B cell (primary cell): ENCODE data around the gene CBFB. TPM values are rescaled to one million over a fixed set of nuclear protein-coding genes. Genes with fewer than 3 reads are reported as not detected.

Experiments used
- ATAC-seq: fragments of 200-7000 bp; cut with Tn5 transposase; one replicate; pipeline ENCODE4 v1.10.0; 2021; ENCODE audit warnings: low read depth, mild to moderate bottlenecking, moderate number of reproducible peaks, moderate library complexity
- CTCF ChIA-PET: fragments of 350-600 bp; sonication (Branson Sonifier 250); formaldehyde crosslinking; loops from one replicate; lab custom pipeline; 2021; ENCODE audit warnings: antibody characterized with exemption, inconsistent platforms; lab: Charles Lee
- POLR2A ChIA-PET: fragments of 350-600 bp; sonication (Branson Sonifier 250); formaldehyde crosslinking; loops from one replicate; lab custom pipeline; 2021; ENCODE audit warnings: antibody characterized with exemption; lab: Charles Lee
- DNase-seq: peaks from one replicate; pipeline ENCODE4 v3.0.0; 2013
- H2AFZ ChIP-seq: 2 replicates; pipeline ENCODE4 v1.6.1; 2012; ENCODE audit warnings: mild to moderate bottlenecking, low read depth, low read length; ENCODE audit not compliant: insufficient read depth, poor library complexity, severe bottlenecking
- H3K27ac ChIP-seq, 2 donors: 1 replicate in 1 of 2; 2 replicates in 1 of 2; pipeline ENCODE4 v1.5.1; 2012 to 2013; ENCODE audit warnings: low read length in 2 of 2, mild to moderate bottlenecking in 2 of 2, moderate library complexity in 1 of 2
- H3K27me3 ChIP-seq, 4 experiments: fragments of 200-600 bp in 1 of 4; sonication (generic) in 1 of 4; replicated peaks in 1 of 4; 1 replicate in 2 of 4; 2 replicates in 2 of 4; pipeline versions ENCODE4 v1.6.1 to v1.7.0; 2013 to 2016; ENCODE audit warnings: low read length in 3 of 4, mild to moderate bottlenecking in 2 of 4, mixed read lengths in 1 of 4, moderate library complexity in 1 of 4; ENCODE audit not compliant: insufficient read depth in 4 of 4, control insufficient read depth in 3 of 4; ENCODE audit errors: control extremely low read depth in 1 of 4
- H3K36me3 ChIP-seq, 2 experiments: replicated peaks in 1 of 2; 1 replicate in 1 of 2; 2 replicates in 1 of 2; pipeline versions ENCODE4 v1.6.1 to v1.7.1; 2013; ENCODE audit warnings: low read length in 1 of 2; ENCODE audit not compliant: insufficient read depth in 2 of 2, control insufficient read depth in 1 of 2; ENCODE audit errors: control extremely low read depth in 1 of 2, extremely low read depth in 1 of 2
- H3K4me1 ChIP-seq, 2 donors: fragments of 200-600 bp in 1 of 2; sonication (generic) in 1 of 2; 1 replicate in 1 of 2; 2 replicates in 1 of 2; pipeline versions ENCODE4 v1.5.1 to v1.6.1; 2013 to 2017; ENCODE audit warnings: low read length in 2 of 2; ENCODE audit not compliant: control insufficient read depth in 2 of 2, insufficient read depth in 2 of 2
- H3K4me2 ChIP-seq: replicated peaks from 2 replicates; pipeline ENCODE3; 2012; ENCODE audit warnings: mild to moderate bottlenecking, low read depth, low read length; ENCODE audit not compliant: poor library complexity, severe bottlenecking
- H3K4me3 ChIP-seq, 5 experiments: fragments of 200-600 bp in 1 of 5; sonication (generic) in 1 of 5; 1 replicate in 3 of 5; 2 replicates in 2 of 5; pipeline versions ENCODE4 v1.5.1 to v1.7.0; 2011 to 2016; ENCODE audit warnings: low read length in 4 of 5, mild to moderate bottlenecking in 4 of 5, low read depth in 2 of 5, control low read depth in 1 of 5, moderate library complexity in 1 of 5; ENCODE audit not compliant: insufficient read depth in 1 of 5; ENCODE audit errors: control extremely low read depth in 1 of 5, extremely low read depth in 1 of 5
- H3K79me2 ChIP-seq: fragments of 200-600 bp; sonication (generic); one replicate; pipeline ENCODE4 v1.6.0; 2016; ENCODE audit warnings: low read length; ENCODE audit not compliant: control insufficient read depth, insufficient read depth
- H3K9ac ChIP-seq: fragments of 200-600 bp; sonication (generic); 2 replicates; pipeline ENCODE4 v1.6.1; 2017; ENCODE audit warnings: mild to moderate bottlenecking, low read length, moderate library complexity
- H3K9me3 ChIP-seq, 3 donors: one replicate each; pipeline versions ENCODE4 v1.6.1 to v1.7.1; 2013; ENCODE audit warnings: low read length in 2 of 3; ENCODE audit not compliant: control insufficient read depth in 2 of 3, insufficient read depth in 1 of 3; ENCODE audit errors: control extremely low read depth in 1 of 3
- H4K20me1 ChIP-seq: 2 replicates; pipeline ENCODE4 v1.6.0; 2012; ENCODE audit warnings: mild to moderate bottlenecking, low read length; ENCODE audit not compliant: insufficient read depth, control insufficient read depth, poor library complexity, severe bottlenecking
- H3K27ac Mint-ChIP-seq: one replicate; pipeline ENCODE4 v1.8.0; 2021; ENCODE audit warnings: mixed read lengths
- H3K27me3 Mint-ChIP-seq: one replicate; pipeline ENCODE4 v1.8.0; 2021; ENCODE audit warnings: mixed read lengths
- H3K4me1 Mint-ChIP-seq: one replicate; pipeline ENCODE4 v1.8.0; 2021; ENCODE audit warnings: mixed read lengths
- H3K4me3 Mint-ChIP-seq: one replicate; pipeline ENCODE4 v1.8.0; 2021; ENCODE audit warnings: mixed read lengths
- H3K9me3 Mint-ChIP-seq: one replicate; pipeline ENCODE4 v1.8.0; 2022; ENCODE audit warnings: mixed read lengths; ENCODE audit not compliant: insufficient read depth
- CTCF ChIP-seq: fragments of 200-600 bp; IDR thresholded peaks from one replicate; pipeline ENCODE4 v1.8.0; 2022; ENCODE audit warnings: antibody characterized with exemption, mild to moderate bottlenecking
- EZH2 ChIP-seq: IDR thresholded peaks from 2 replicates; pipeline ENCODE4 v1.6.1; 2012; ENCODE audit warnings: borderline replicate concordance, low read depth, mild to moderate bottlenecking, moderate library complexity, low read length; ENCODE audit not compliant: insufficient read depth, poor library complexity, severe bottlenecking
- WGBS: methylation state at CpG from one replicate; pipeline ENCODE4 v1.1.5; 2013; ENCODE audit warnings: missing lambda C conversion rate; ENCODE audit not compliant: insufficient coverage; 5-methylcytosine and 5-hydroxymethylcytosine counted together
- intact Hi-C: fragments of 100-400 bp; cut with micrococcal nuclease; formaldehyde crosslinking; loops from one replicate; pipeline ENCODE4 v1.10.0; 2022
- polyA plus RNA-seq: library from polyadenylated mRNA; depleted of rRNA; stranded (reverse); fragments of >200 nt; gene quantifications from 2 replicates; pipeline ENCODE4 v1.2.3, GENCODE V29; 2012
- total RNA-seq, 2 donors: library from RNA; stranded (reverse); fragments of 120-200 nt in 1 of 2; gene quantifications; 1 replicate in 1 of 2; 2 replicates in 1 of 2; pipeline versions ENCODE4 v1.2.3 to v1.2.4, GENCODE V29; 2013 to 2022

CBFB gene
- total and polyA plus RNA-seq, 2 donors (not counting 1 experiment from before 2014, with no cell fraction given): 19.5 to 89.0 TPM

DNA sequence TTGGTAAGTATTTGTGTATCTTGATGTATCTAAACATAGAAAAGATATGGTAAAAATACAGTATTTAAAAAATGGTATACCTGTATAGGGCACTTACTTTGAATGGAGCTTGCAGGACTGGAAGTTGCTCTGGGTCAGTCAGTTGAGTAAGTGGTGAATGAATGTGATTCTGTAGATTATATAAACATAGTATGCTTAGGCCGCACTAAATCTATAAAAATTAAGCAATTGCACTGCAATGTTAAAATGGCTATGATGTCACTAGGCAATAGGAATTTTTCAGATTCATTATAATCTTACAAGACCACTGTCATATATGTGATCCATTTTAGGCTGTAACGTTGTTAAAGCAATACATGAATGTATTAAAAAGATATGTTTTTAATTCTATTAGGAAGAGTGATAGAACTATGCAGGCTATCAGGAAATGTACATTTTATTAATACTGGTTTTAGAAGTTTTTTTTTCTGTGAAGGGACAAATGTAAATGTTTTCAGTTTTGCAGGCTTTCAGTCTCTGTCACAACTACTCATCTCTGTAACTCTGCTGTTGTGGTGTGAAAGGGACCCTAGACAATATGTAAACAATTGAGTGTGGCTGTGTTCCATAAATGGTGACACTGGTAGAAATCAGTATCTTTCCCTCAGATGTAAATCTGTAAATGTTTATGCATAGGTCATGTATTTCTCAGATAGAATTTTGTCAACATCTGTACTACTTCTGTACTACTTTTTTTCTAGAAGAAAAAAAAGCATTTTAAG is 10.5 kb downstream of the CBFB start:
- H2AFZ ChIP-seq: no peak overlapping the region
- H3K27me3 ChIP-seq: no peaks in the 10 kb centered on the region
- no peak overlapping the region for H3K9ac ChIP-seq
- intact Hi-C loops: no loop called here
- peaks cover 98% of the 10 kb centered on the region for H3K79me2 ChIP-seq
- H3K4me1 Mint-ChIP-seq: peaks cover 21% of the 10 kb centered on the region
- ATAC-seq: no peak
- H3K9me3 Mint-ChIP-seq: no peaks in the 10 kb centered on the region
- no CpG with 5 or more reads among the region's 2 CpGs for WGBS
- no peaks in the 10 kb centered on the region for H3K9me3 ChIP-seq
- H3K4me3 ChIP-seq: no peak overlapping the region
- TF ChIP-seq CTCF (no peak), EZH2 (no peak)
- no peaks in the 10 kb centered on the region for H3K27me3 Mint-ChIP-seq
- peaks cover 69% of the 10 kb centered on the region for H4K20me1 ChIP-seq
- H3K27ac Mint-ChIP-seq: no peak overlapping the region
- POLR2A ChIA-PET: no interaction called here
- no peak overlapping the region for H3K4me3 Mint-ChIP-seq
- no peak overlapping the region for H3K27ac ChIP-seq
- CTCF ChIA-PET: interaction anchor here (1.4 kb wide), 1 partner anchor 11 kb away, joined by 3 read pairs; no protein-coding TSS in a partner anchor
- no peak overlapping the region for H3K4me2 ChIP-seq
- peaks cover 10% of the 10 kb centered on the region in 2 donors for H3K4me1 ChIP-seq
- H3K36me3 ChIP-seq: peaks cover 5 to 18% of the 10 kb centered on the region in 2 experiments
- DNase-seq: no peak

DNA sequence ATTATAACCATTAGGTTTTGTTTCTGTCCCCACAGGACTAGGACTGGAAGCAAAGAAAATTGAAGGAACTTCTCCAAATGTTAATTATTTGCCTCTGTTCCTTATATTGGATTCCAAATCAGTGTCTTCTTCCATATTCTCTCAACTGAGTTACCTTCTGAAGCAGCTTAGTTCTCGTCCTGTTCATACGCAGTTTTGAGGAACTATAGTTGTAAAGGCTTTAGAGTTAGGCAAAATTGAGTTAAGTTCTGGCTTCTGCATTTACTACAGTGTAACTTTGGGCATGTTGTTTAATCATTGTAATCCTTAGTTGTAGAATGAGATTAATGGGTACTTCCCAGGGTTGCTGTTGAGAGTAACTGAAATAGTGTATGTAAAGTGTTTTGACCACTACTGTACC is 11.2 kb downstream of the CBFB start:
- no peaks in the 10 kb centered on the region for H3K9me3 Mint-ChIP-seq
- ATAC-seq (no peak), DNase-seq (no peak)
- H3K27ac Mint-ChIP-seq: no peak overlapping the region
- no CpG with 5 or more reads among the region's 2 CpGs for WGBS
- intact Hi-C loops: no loop called here
- Histone ChIP-seq H3K36me3 (peaks cover 5 to 18% of the 10 kb centered on the region in 2 experiments), H3K79me2 (peaks cover 90% of the 10 kb centered on the region), H3K27ac (no peak overlapping the region), H3K4me3 (no peak overlapping the region), H3K4me2 (no peak overlapping the region), H2AFZ (no peak overlapping the region), H3K27me3 (no peaks in the 10 kb centered on the region), H3K9me3 (no peaks in the 10 kb centered on the region), H4K20me1 (peaks cover 62% of the 10 kb centered on the region), H3K4me1 (peaks cover 5 to 6% of the 10 kb centered on the region in 2 donors), H3K9ac (no peak overlapping the region)
- CTCF ChIA-PET: interaction anchor here (1.4 kb wide), 1 partner anchor 12 kb away, joined by 3 read pairs; no protein-coding TSS in a partner anchor
- H3K27me3 Mint-ChIP-seq: no peaks in the 10 kb centered on the region
- POLR2A ChIA-PET: no interaction called here
- H3K4me3 Mint-ChIP-seq: no peak overlapping the region
- no peak for TF ChIP-seq CTCF
- TF ChIP-seq EZH2: no peak
- H3K4me1 Mint-ChIP-seq: peaks cover 14% of the 10 kb centered on the region
